Panc1 (cell line): ENCODE measurements around the gene FAT1.

ENCODE experiments used
- TF ChIP-seq, protein P1 (sequence below): fragments of 450-650 bp; IDR thresholded peaks from 2 replicates; pipeline ENCODE4 v1.5.1; 2017; ENCODE audit warnings: mild to moderate bottlenecking
- TF ChIP-seq, protein P2 (sequence below), 2 experiments: IDR thresholded peaks; 2 replicates each; pipeline ENCODE4 v1.6.1; 2011 to 2012; ENCODE audit warnings: low read depth in 2 of 2, control low read depth in 1 of 2, low read length in 1 of 2, mild to moderate bottlenecking in 1 of 2, moderate library complexity in 1 of 2; ENCODE audit not compliant: insufficient read depth in 1 of 2

DNA sequence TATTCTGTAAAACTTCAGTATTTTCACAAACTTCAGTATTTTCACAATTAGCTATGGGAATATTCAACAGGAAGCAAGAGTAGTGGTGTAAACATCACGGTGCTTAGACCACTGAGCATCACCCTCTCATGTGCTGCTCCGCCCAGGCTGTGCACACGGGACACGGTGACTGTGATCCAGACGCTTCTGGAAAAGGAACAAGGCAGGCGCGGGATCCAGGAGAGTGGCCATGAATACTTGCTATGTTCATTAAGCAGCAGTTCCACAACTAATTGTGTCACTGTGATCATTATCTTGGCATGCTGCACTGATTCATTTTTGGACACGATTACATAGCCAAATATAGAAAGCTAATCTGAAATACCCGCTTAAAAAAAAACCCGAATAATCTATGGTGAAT is 19.6 kb upstream of the FAT1 start:
- TF ChIP-seq, protein P1, sequence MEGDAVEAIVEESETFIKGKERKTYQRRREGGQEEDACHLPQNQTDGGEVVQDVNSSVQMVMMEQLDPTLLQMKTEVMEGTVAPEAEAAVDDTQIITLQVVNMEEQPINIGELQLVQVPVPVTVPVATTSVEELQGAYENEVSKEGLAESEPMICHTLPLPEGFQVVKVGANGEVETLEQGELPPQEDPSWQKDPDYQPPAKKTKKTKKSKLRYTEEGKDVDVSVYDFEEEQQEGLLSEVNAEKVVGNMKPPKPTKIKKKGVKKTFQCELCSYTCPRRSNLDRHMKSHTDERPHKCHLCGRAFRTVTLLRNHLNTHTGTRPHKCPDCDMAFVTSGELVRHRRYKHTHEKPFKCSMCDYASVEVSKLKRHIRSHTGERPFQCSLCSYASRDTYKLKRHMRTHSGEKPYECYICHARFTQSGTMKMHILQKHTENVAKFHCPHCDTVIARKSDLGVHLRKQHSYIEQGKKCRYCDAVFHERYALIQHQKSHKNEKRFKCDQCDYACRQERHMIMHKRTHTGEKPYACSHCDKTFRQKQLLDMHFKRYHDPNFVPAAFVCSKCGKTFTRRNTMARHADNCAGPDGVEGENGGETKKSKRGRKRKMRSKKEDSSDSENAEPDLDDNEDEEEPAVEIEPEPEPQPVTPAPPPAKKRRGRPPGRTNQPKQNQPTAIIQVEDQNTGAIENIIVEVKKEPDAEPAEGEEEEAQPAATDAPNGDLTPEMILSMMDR = no peak
- TF ChIP-seq, protein P2, sequence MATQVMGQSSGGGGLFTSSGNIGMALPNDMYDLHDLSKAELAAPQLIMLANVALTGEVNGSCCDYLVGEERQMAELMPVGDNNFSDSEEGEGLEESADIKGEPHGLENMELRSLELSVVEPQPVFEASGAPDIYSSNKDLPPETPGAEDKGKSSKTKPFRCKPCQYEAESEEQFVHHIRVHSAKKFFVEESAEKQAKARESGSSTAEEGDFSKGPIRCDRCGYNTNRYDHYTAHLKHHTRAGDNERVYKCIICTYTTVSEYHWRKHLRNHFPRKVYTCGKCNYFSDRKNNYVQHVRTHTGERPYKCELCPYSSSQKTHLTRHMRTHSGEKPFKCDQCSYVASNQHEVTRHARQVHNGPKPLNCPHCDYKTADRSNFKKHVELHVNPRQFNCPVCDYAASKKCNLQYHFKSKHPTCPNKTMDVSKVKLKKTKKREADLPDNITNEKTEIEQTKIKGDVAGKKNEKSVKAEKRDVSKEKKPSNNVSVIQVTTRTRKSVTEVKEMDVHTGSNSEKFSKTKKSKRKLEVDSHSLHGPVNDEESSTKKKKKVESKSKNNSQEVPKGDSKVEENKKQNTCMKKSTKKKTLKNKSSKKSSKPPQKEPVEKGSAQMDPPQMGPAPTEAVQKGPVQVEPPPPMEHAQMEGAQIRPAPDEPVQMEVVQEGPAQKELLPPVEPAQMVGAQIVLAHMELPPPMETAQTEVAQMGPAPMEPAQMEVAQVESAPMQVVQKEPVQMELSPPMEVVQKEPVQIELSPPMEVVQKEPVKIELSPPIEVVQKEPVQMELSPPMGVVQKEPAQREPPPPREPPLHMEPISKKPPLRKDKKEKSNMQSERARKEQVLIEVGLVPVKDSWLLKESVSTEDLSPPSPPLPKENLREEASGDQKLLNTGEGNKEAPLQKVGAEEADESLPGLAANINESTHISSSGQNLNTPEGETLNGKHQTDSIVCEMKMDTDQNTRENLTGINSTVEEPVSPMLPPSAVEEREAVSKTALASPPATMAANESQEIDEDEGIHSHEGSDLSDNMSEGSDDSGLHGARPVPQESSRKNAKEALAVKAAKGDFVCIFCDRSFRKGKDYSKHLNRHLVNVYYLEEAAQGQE (IDR thresholded peaks at IDR 0.05; ENCODE audit: insufficient read depth in 1 of 2, low read depth in 2 of 2, low read length in 1 of 2) = no peak
